Activated B cell treated with CpG ODN at 0.5 μM for 24 hours (primary cell): ENCODE measurements around the gene ABCB8. TPM values are rescaled to one million over a fixed set of nuclear protein-coding genes. Genes with fewer than 3 reads are reported as not detected.

Experiments used
- ATAC-seq: fragments of 200-7000 bp; cut with Tn5 transposase; one replicate; pipeline ENCODE4 v1.10.0; 2021; ENCODE audit warnings: low read depth, mild to moderate bottlenecking, moderate library complexity
- CTCF ChIA-PET: fragments of 350-600 bp; sonication (Branson Sonifier 250); formaldehyde crosslinking; loops from one replicate; lab custom pipeline; 2021; ENCODE audit warnings: antibody characterized with exemption; lab: Charles Lee
- POLR2A ChIA-PET: fragments of 350-600 bp; sonication (Branson Sonifier 250); formaldehyde crosslinking; loops from one replicate; lab custom pipeline; 2021; ENCODE audit warnings: antibody characterized with exemption; lab: Charles Lee
- DNase-seq: peaks from one replicate; pipeline ENCODE4 v3.0.0; 2022
- H3K27ac Mint-ChIP-seq: one replicate; pipeline ENCODE4 v1.8.0; 2020; ENCODE audit warnings: mixed read lengths
- H3K27me3 Mint-ChIP-seq: one replicate; pipeline ENCODE4 v1.8.0; 2021; ENCODE audit warnings: mixed read lengths
- H3K36me3 Mint-ChIP-seq: one replicate; pipeline ENCODE4 v1.8.0; 2021; ENCODE audit warnings: low read depth, mixed read lengths
- H3K4me1 Mint-ChIP-seq: one replicate; pipeline ENCODE4 v1.8.0; 2021; ENCODE audit warnings: mixed read lengths
- H3K4me3 Mint-ChIP-seq: one replicate; pipeline ENCODE4 v1.8.0; 2020; ENCODE audit warnings: mild to moderate bottlenecking, mixed read lengths
- H3K9me3 Mint-ChIP-seq: one replicate; pipeline ENCODE4 v1.8.0; 2020; ENCODE audit warnings: mixed read lengths
- CTCF ChIP-seq: fragments of 200-600 bp; IDR thresholded peaks from one replicate; pipeline ENCODE4 v1.8.0; 2022; ENCODE audit warnings: antibody characterized with exemption, mild to moderate bottlenecking
- intact Hi-C: fragments of 100-400 bp; cut with micrococcal nuclease; formaldehyde crosslinking; loops from one replicate; pipeline ENCODE4 v1.15.1; 2024
- total RNA-seq: library from RNA; stranded (reverse); gene quantifications from 2 replicates; pipeline ENCODE4 v1.2.3, GENCODE V29; 2022

Gene ABCB8
- total RNA-seq, 1 donor from 2014 or later: 46.5 TPM

DNA sequence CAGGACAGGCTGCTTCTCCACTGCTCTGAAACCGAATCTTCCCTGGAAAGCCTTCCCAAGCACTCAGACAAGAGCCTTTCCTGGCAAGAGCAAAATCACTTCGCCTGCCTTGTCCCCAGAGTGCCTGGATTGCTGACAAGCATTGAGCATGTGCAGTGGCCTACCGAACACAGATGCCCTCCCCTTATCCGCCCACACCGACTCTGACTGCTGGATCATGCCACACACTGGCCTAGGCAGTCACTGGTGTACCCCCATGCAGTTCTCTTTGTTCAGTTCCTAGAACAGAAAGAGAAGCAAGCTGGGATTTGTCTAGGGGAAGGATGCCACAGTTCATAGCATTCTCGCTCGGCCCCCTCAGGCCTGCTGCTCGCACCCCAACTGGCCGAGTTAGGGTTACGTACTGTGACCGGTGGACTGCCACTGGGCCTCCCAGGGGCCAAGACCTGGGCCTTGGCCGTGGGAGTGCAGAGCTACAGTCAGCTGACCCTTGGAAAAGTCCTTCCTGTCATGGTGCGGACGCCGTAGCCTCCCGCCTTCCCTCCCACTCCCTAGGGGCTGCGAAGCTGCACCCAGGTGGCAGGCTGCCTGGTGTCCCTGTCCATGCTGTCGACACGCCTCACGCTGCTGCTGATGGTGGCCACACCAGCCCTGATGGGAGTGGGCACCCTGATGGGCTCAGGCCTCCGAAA is 6.9 kb downstream of the ABCB8 start:
- peaks cover 27% of the 10 kb centered on the region for H3K36me3 Mint-ChIP-seq
- CTCF ChIA-PET: no interaction called here
- POLR2A ChIA-PET: interaction anchor here (0.6 kb wide), 1 partner anchor 1870 kb away, joined by 4 read pairs; no protein-coding TSS in a partner anchor

DNA sequence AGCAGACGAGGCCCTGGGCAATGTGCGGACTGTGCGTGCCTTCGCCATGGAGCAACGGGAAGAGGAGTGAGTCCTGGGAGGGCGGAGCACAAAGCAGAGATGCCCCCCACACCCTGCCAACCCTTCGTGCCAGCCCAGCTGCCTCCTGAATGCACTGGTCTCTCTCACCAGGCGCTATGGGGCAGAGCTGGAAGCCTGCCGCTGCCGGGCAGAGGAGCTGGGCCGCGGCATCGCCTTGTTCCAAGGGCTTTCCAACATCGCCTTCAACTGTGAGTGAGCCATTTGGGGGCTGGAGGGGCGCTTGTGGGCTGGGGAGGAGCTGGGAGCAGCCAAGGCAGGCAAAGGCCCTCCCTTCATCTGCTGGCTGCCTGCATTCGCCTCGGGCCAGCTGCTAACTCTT is 7.7 kb downstream of the ABCB8 start:
- Mint-ChIP-seq H3K27me3 (no peaks in the 10 kb centered on the region), H3K4me3 (no peak overlapping the region), H3K4me1 (peaks cover 7% of the 10 kb centered on the region), H3K36me3 (peaks cover 27% of the 10 kb centered on the region), H3K27ac (no peak overlapping the region), H3K9me3 (no peaks in the 10 kb centered on the region)
- no peak for TF ChIP-seq CTCF
- CTCF ChIA-PET: interaction anchor here (1.5 kb wide), 1 partner anchor 17 kb away, joined by 3 read pairs; no protein-coding TSS in a partner anchor
- DNase-seq (no peak), ATAC-seq (no peak)
- POLR2A ChIA-PET: no interaction called here
- intact Hi-C loops: no loop called here

More for the DNA sequence above, 6.9 kb downstream of the ABCB8 start:
- intact Hi-C loops: no loop called here
- H3K4me1 Mint-ChIP-seq: peaks cover 8% of the 10 kb centered on the region
- no peak overlapping the region for H3K4me3 Mint-ChIP-seq
- no peak for TF ChIP-seq CTCF
- DNase-seq: no peak
- H3K27me3 Mint-ChIP-seq: no peaks in the 10 kb centered on the region
- no peak for ATAC-seq
- H3K9me3 Mint-ChIP-seq: no peaks in the 10 kb centered on the region
- no peak overlapping the region for H3K27ac Mint-ChIP-seq

DNA sequence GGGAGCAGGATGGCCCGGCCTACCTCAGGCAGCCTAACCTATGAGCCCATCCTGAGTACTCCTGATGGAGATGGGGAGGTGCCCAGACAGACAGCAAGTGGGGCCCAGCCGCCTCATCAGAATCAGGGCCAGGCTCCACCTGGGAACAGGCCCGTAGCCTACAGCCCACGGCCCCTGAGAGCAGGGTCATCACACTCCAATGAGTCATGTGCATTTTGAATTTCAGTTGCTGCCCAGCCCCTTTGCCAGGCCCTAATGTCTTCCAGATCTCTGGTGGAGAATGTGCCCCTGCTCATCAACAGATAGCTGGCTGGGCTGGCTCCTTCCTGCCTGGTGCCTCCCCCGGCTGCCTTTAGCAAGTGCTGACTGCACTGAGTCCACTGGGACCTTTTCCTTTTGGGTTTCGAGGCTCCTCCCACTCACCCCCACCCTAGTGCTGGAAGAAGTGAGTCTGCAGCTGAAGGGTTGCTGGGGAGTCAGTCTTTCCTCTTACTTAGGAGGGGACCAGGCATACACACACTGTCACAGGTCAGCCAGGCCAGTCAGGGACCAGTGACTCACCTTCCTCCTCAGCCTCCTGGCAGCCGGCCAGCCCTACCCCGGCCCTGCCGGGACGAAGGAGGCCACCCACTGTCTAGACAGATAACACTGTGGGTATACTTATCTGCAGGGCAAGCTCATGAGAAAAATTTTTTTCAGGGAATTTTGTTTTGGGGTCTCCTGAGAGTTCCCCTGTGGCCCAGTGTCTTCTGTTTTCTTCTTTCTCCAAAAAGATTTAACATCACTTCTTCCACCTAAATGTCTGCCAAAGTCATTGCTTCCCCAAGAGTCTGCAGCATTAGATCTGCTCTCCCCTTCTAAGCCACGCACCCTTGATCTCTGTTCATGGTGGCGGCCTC is 10.9 kb downstream of the ABCB8 start:
- no peak for DNase-seq
- no peaks in the 10 kb centered on the region for H3K27me3 Mint-ChIP-seq
- no peak overlapping the region for H3K4me3 Mint-ChIP-seq
- peak; percentile 40 for ATAC-seq
- peaks cover 22% of the 10 kb centered on the region for H3K36me3 Mint-ChIP-seq
- H3K4me1 Mint-ChIP-seq: peaks cover 6% of the 10 kb centered on the region
- TF ChIP-seq CTCF: no peak
- H3K27ac Mint-ChIP-seq: no peak overlapping the region
- POLR2A ChIA-PET: interaction anchor here (0.9 kb wide), 1 partner anchor 11 kb away, joined by 3 read pairs; the partner anchor contains the start of gene ABCB8
- H3K9me3 Mint-ChIP-seq: no peaks in the 10 kb centered on the region
- intact Hi-C loops: no loop called here
- CTCF ChIA-PET: no interaction called here

DNA sequence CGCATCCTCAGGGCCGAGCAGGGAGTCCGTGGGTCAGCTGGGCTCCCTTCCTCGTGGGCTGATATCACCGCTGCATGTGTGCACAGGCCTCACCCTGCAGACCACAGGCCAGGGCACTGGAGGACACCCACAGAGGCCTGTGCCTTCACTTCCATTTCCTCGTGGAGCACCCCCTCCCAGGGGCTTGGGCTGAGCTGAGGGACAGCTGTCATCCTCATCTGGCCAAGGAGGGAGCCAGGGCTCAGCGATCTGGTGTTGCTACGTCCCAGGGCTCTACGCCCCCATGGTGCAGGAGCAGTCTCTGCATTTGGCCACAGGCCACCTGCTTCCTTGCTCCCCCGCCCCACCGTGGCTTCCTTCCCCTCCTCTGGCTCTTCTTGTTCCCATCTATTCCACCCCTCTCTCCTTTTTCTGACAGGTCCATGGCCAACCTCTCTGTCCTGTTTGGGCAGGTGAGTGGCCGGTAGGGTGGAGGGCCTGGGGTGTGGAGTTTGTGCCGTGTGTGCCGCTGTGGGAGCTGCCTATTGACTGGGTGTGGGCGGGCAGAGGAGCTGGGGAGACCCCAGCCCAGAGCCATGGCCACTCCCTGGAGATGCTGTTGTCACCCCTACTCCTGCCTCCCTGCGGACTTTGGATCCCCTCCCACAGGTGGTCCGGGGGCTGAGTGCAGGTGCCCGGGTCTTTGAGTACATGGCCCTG is 11.7 kb downstream of the ABCB8 start:
- no peaks in the 10 kb centered on the region for H3K9me3 Mint-ChIP-seq
- ATAC-seq: no peak
- CTCF ChIA-PET: no interaction called here
- intact Hi-C loops: no loop called here
- peaks cover 6% of the 10 kb centered on the region for H3K4me1 Mint-ChIP-seq
- H3K27ac Mint-ChIP-seq: no peak overlapping the region
- POLR2A ChIA-PET: no interaction called here
- no peak for DNase-seq
- H3K4me3 Mint-ChIP-seq: no peak overlapping the region
- no peak for TF ChIP-seq CTCF
- H3K27me3 Mint-ChIP-seq: no peaks in the 10 kb centered on the region
- peaks cover 25% of the 10 kb centered on the region for H3K36me3 Mint-ChIP-seq
